Sigmoid colon (tissue), 7 donors: Measurements from ENCODE around the gene TBC1D8. TPM values are rescaled to one million over a fixed set of nuclear protein-coding genes. Genes with fewer than 3 reads are reported as not detected.
A peak's percentile ranks its signal among the peaks of the same experiment; 100 is the strongest.

ENCODE experiments used
- DNase-seq: peaks from one replicate; pipeline ENCODE4 v3.0.0-alpha.2; 2019
- H3K27ac ChIP-seq, 4 donors: fragments of 200-600 bp; sonication (generic); one replicate each; pipeline ENCODE4 v1.5.1; 2016 to 2019; ENCODE audit warnings: mild to moderate bottlenecking in 1 of 4
- H3K27me3 ChIP-seq, 3 donors: fragments of 200-600 bp; sonication (generic); one replicate each; pipeline ENCODE4 v1.5.1; 2019; ENCODE audit warnings: mild to moderate bottlenecking in 1 of 3
- H3K36me3 ChIP-seq, 4 donors: fragments of 200-600 bp; sonication (generic); one replicate each; pipeline ENCODE4 v1.5.1; 2016 to 2019
- H3K4me1 ChIP-seq, 4 donors: fragments of 200-600 bp; sonication (generic); one replicate each; pipeline ENCODE4 v1.5.1; 2017 to 2019
- H3K4me3 ChIP-seq, 4 donors: fragments of 200-600 bp; sonication (generic); one replicate each; pipeline ENCODE4 v1.5.1; 2017 to 2019; ENCODE audit warnings: mild to moderate bottlenecking in 2 of 4, moderate library complexity in 1 of 4
- H3K9me3 ChIP-seq, 4 donors: fragments of 200-600 bp in 3 of 4; sonication (generic) in 3 of 4; one replicate each; pipeline versions ENCODE4 v1.5.1 to v1.6.1; 2013 to 2019
- EP300 ChIP-seq, 4 donors: sonication (generic); formaldehyde crosslinking; IDR thresholded peaks; one replicate each; pipeline ENCODE4 v1.6.1; 2017; ENCODE audit warnings: antibody characterized with exemption in 4 of 4
- POLR2A ChIP-seq, 2 donors: fragments of 450-650 bp; IDR thresholded peaks; one replicate each; pipeline ENCODE4 v1.6.1; 2016; ENCODE audit warnings: antibody characterized with exemption in 2 of 2, mild to moderate bottlenecking in 2 of 2, moderate library complexity in 2 of 2
- POLR2AphosphoS5 ChIP-seq, 4 donors: sonication (generic); formaldehyde crosslinking; IDR thresholded peaks; one replicate each; pipeline ENCODE4 v1.6.1; 2017; ENCODE audit warnings: antibody characterized with exemption in 4 of 4
- WGBS, 2 donors: extraction: QIAGEN DNeasy Blood & Tissue Kit; methylation state at CpG; one replicate each; pipeline ENCODE4 v1.1.7; 2013; 5-methylcytosine and 5-hydroxymethylcytosine counted together
- intact Hi-C: fragments of 100-400 bp; cut with DNase I; formaldehyde crosslinking; loops from one replicate; pipeline ENCODE4 v1.15.1; 2023
- polyA plus RNA-seq, 3 donors: library from polyadenylated mRNA; stranded (reverse); fragments of 200-250 nt; gene quantifications; one replicate each; pipeline ENCODE4 v1.2.3, GENCODE V29; 2013
- total RNA-seq, 4 donors: library from RNA; depleted of rRNA; stranded (reverse); fragments of >200 nt; gene quantifications; one replicate each; pipeline ENCODE4 v1.1.0, GENCODE V29; 2016
- TF ChIP-seq, protein P1 (sequence below), 4 experiments: fragments of 450-650 bp in 3 of 4; fragments of 200-600 bp in 1 of 4; IDR thresholded peaks; one replicate each; pipeline ENCODE4 v1.5.1; 2016 to 2019; ENCODE audit warnings: antibody characterized with exemption in 4 of 4, mild to moderate bottlenecking in 3 of 4, moderate library complexity in 2 of 4
- donor health status: healthy with polysubstance abuse.
- donor health status: Bipolar disorder and iron deficiency.
- donor health status: healthy.

The TBC1D8 gene
- total and polyA plus RNA-seq, 7 donors = 3.0 to 24.1 (median 15.7) TPM

DNA sequence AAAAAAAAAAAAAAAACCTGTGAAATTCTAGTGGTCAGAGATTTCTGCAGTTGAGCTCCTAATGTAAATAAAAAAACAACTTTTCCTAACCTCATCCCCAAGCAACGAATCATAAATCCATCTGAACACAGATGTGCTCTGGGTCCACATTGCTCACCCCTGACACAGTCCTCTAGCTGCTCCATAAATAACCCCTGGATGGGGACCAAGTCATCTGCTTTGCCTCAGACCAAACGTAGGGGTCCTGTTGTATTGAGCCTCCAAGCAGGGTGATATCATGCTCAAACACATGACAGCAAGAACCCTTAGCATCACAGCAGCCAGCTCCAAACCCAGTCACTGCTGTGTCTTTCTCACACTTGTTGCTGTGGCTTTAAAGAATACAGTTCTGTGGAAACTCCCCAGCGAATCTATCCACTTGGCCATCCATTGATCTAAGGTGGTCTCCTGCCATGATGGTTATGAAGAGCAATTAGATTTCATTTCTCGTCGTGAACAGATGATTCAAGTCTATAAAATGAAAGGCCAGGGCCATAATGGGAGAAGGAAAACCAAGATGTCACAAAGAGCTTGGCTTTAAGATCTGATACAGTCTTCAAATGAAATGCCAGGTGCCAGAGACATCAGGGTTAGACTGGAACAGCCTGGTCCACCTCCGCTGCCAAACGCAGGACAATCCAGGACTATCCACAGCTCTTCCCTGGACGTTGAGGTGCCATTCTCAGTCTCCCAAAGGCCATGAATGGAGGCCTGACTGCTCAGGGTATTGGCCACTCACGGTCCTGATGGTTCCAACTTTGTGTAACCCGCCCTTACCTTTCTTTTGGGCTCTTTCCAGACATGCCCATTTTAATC, 39.0 kb downstream of the TBC1D8 start:
- TF ChIP-seq POLR2A (IDR thresholded peaks at IDR 0.05) (no peak), EP300 (IDR thresholded peaks at IDR 0.05) (peak in 1 of 4 donors; percentile 12), POLR2AphosphoS5 (IDR thresholded peaks at IDR 0.05) (peak in 3 of 4 donors; percentile 17 to 41 (median 27))
- TF ChIP-seq, protein P1, sequence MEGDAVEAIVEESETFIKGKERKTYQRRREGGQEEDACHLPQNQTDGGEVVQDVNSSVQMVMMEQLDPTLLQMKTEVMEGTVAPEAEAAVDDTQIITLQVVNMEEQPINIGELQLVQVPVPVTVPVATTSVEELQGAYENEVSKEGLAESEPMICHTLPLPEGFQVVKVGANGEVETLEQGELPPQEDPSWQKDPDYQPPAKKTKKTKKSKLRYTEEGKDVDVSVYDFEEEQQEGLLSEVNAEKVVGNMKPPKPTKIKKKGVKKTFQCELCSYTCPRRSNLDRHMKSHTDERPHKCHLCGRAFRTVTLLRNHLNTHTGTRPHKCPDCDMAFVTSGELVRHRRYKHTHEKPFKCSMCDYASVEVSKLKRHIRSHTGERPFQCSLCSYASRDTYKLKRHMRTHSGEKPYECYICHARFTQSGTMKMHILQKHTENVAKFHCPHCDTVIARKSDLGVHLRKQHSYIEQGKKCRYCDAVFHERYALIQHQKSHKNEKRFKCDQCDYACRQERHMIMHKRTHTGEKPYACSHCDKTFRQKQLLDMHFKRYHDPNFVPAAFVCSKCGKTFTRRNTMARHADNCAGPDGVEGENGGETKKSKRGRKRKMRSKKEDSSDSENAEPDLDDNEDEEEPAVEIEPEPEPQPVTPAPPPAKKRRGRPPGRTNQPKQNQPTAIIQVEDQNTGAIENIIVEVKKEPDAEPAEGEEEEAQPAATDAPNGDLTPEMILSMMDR (IDR thresholded peaks at IDR 0.05) = no peak
- peak overlapping the region in 2 of 4 donors; percentile 7 to 43 for H3K27ac ChIP-seq
- intact Hi-C loops = loop anchor here (5.0 kb wide), 1 partner anchor 40 kb away; the partner anchor contains the start of gene TBC1D8

DNA sequence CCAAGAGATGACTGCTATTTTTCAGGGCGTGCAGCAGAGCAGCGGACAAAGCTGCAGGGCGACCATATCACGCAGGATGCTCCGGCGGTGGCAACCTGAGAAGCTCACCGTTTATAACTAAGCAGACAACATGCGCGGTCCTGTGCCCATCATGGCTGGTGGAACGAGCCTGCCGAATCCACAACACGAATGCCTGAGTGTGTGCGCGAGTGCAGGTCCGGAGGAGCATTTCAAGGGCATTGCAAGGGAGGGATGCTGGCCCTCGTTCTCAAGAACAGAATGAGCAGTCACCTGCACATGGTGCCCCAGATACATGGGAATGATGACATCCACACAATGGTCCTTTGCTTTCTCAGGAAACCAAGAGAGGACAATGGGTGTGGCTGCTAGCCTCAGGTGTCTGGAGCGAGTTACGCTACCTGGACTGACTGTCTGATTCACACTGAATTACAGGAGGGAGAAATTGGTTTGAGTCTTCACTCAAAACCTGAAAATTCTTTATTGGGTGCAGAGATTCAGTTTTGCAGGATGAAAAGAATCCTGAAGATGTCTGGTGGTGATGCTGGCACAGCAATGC, 39.8 kb downstream of the TBC1D8 start:
- no peak for DNase-seq
- Histone ChIP-seq H3K4me3 (no peak overlapping the region), H3K27ac (peak overlapping the region in 1 of 4 donors; percentile 43), H3K9me3 (no peaks in the 10 kb centered on the region), H3K4me1 (peaks cover 0 to 61% (median 49%) of the 10 kb centered on the region in 4 donors), H3K36me3 (no peaks in the 10 kb centered on the region), H3K27me3 (no peaks in the 10 kb centered on the region)
- TF ChIP-seq EP300 (IDR thresholded peaks at IDR 0.05) (no peak), POLR2A (IDR thresholded peaks at IDR 0.05) (no peak), POLR2AphosphoS5 (IDR thresholded peaks at IDR 0.05) (no peak)
- 91 to 95% methylated on average over 18 of the region's 18 CpGs for WGBS, 2 donors
- intact Hi-C loops = loop anchor here (5.0 kb wide), 1 partner anchor 41 kb away; the partner anchor contains the start of gene TBC1D8

More for the DNA sequence above, 39.0 kb downstream of the TBC1D8 start:
- H3K9me3 ChIP-seq = no peaks in the 10 kb centered on the region
- H3K4me3 ChIP-seq = no peak overlapping the region
- H3K36me3 ChIP-seq = no peaks in the 10 kb centered on the region
- no peaks in the 10 kb centered on the region for H3K27me3 ChIP-seq
- peaks cover 0 to 54% (median 45%) of the 10 kb centered on the region in 4 donors for H3K4me1 ChIP-seq
- DNase-seq = peak; percentile 72
- WGBS, 2 donors = 73 to 79% methylated on average over 10 of the region's 10 CpGs

DNA sequence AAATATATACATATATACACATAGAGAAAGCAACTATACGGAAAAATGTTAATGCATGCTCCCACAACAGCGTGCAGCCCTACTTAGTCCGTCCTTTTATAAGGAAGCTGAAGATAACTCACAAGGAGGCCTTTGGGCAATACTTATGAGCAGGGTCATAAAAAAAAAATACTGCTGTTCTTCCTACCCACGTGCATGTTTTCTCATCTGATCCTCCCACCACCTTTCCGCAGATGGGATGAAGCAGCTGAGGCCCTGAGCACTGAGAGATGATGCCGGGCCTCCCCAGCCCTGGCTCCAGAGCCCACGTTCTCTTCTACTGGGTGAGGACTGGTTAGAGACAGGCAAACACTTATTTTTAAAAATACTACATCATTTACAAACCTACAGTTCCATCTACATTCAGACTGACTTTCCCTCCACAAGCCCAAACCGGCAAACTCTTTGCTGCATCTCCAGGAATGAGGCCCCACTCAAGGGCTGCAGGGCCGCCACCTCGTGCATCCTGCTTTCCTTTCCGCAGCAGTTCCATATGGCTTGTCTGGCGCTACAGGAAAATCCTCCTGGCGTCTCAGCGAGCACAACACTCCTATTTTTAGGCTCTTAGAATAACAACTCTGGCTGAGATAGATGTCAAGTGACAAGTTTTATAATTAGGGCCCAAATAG, 41.6 kb downstream of the TBC1D8 start:
- H3K27ac ChIP-seq = peak overlapping the region; percentile 25 to 66 (median 59)
- no peaks in the 10 kb centered on the region for H3K9me3 ChIP-seq
- H3K27me3 ChIP-seq = no peaks in the 10 kb centered on the region
- H3K4me3 ChIP-seq = no peak overlapping the region
- TF ChIP-seq EP300 (IDR thresholded peaks at IDR 0.05) (no peak), POLR2AphosphoS5 (IDR thresholded peaks at IDR 0.05) (no peak)
- TF ChIP-seq, protein P1 (IDR thresholded peaks at IDR 0.05) = no peak
- H3K36me3 ChIP-seq = no peaks in the 10 kb centered on the region
- intact Hi-C loops = loop anchor here (5.0 kb wide), 1 partner anchor 43 kb away; the partner anchor contains the start of gene TBC1D8
- 47 to 67% methylated on average over 14 of the region's 14 CpGs for WGBS, 2 donors
- peaks cover 0 to 64% (median 49%) of the 10 kb centered on the region in 4 donors for H3K4me1 ChIP-seq
- no peak for DNase-seq

DNA sequence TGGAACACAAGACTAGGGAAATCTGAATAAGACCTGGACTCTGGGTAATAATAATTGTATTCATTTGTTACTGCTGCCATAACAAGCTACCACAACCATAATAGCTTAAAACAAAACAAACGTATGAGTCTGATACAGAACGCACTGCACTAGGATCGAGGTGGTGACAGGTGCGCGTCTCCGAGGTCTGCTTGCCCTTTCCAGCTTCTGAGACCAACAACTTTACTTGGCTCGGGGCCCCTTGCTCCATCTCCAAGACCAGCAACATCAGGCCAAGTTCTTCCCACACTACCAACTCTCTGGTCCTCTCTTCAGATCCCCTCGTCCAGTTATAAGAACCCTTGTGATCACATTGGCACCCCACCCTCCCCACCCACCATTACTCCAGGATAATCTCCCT, 42.8 kb downstream of the TBC1D8 start:
- no peak for DNase-seq
- no peaks in the 10 kb centered on the region for H3K9me3 ChIP-seq
- no peaks in the 10 kb centered on the region for H3K27me3 ChIP-seq
- no peak overlapping the region for H3K4me3 ChIP-seq
- peaks cover 0 to 51% (median 39%) of the 10 kb centered on the region in 4 donors for H3K4me1 ChIP-seq
- intact Hi-C loops = no loop called here
- H3K36me3 ChIP-seq = no peaks in the 10 kb centered on the region
- 92 to 96% methylated on average over 8 of the region's 8 CpGs for WGBS, 2 donors
- TF ChIP-seq, protein P1 (IDR thresholded peaks at IDR 0.05) = no peak
- peak overlapping the region in 1 of 4 donors; percentile 60 for H3K27ac ChIP-seq

DNA sequence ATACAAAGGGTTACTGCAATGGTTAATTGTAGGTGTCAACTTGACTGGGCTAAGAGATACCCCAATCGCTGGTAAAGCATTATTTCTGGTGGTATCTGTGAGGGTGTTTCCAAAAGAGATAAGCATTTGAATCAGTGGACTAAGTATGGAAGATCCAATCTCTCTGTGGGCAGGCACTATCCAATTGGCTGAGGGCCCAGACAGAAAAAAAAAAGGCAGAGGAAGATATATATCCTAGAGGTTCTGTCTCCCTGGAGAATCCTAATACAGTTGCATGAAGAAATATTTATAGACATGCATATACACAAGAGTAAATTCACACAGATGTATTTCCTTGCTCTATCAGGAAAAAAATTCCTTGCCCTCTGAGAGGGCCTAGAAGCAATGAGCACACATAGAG, 43.9 kb downstream of the TBC1D8 start:
- Histone ChIP-seq H3K36me3 (no peaks in the 10 kb centered on the region), H3K9me3 (peaks cover 0 to 3% (median 0%) of the 10 kb centered on the region in 4 donors), H3K27ac (no peak overlapping the region), H3K4me3 (no peak overlapping the region), H3K4me1 (peaks cover 0 to 42% (median 28%) of the 10 kb centered on the region in 4 donors), H3K27me3 (no peaks in the 10 kb centered on the region)
- WGBS, 2 donors = 80 to 86% methylated on average over 1 of the region's 1 CpG
- TF ChIP-seq POLR2AphosphoS5 (IDR thresholded peaks at IDR 0.05) (no peak), POLR2A (IDR thresholded peaks at IDR 0.05) (no peak), EP300 (IDR thresholded peaks at IDR 0.05) (no peak)
- TF ChIP-seq, protein P1 (IDR thresholded peaks at IDR 0.05) = no peak
- no peak for DNase-seq
- intact Hi-C loops = no loop called here
